GM12878 (cell line): ENCODE data around the gene PDSS2.

Experiments
- ASH2L ChIP-seq: fragments of 300-600, 200-600 bp; sonication (generic); IDR thresholded peaks from 2 replicates; pipeline ENCODE4 v1.6.1; 2017; ENCODE audit warnings: low read depth, mild to moderate bottlenecking, borderline replicate concordance
- CEBPB ChIP-seq, 2 experiments: fragments of 150-350 bp in 1 of 2; IDR thresholded peaks; 2 replicates each; pipeline ENCODE4 v1.6.1; 2012 to 2014; ENCODE audit warnings: low read depth in 2 of 2, low read length in 2 of 2, borderline replicate concordance in 1 of 2, inconsistent platforms in 1 of 2
- MYC ChIP-seq: IDR thresholded peaks from 2 replicates; pipeline ENCODE4 v1.6.1; 2011; ENCODE audit warnings: mild to moderate bottlenecking, low read length, moderate library complexity, inconsistent platforms; ENCODE audit not compliant: insufficient read depth, insufficient replicate concordance, insufficient read length, severe bottlenecking
- POLR2AphosphoS5 ChIP-seq: IDR thresholded peaks from 2 replicates; pipeline ENCODE4 v1.6.1; 2011; ENCODE audit warnings: mild to moderate bottlenecking, low read length, inconsistent platforms
- SIN3A ChIP-seq: IDR thresholded peaks from 2 replicates; pipeline ENCODE4 v1.6.1; 2012; ENCODE audit warnings: low read depth, low read length, improper control_type of control experiment
- YY1 ChIP-seq: IDR thresholded peaks from 2 replicates; pipeline ENCODE4 v1.6.1; 2011; ENCODE audit warnings: low read depth, mild to moderate bottlenecking, low read length
- TF ChIP-seq, protein P1 (sequence below), 3 experiments: IDR thresholded peaks in 2 of 3; conservative IDR thresholded peaks in 1 of 3; 2 replicates each; pipeline ENCODE4 v1.5.1; 2011; ENCODE audit warnings: low read depth in 3 of 3, low read length in 3 of 3, mild to moderate bottlenecking in 3 of 3, control low read depth in 2 of 3, moderate library complexity in 2 of 3, inconsistent platforms in 1 of 3, mixed read lengths in 1 of 3; ENCODE audit not compliant: control insufficient read depth in 2 of 3, insufficient read depth in 1 of 3; ENCODE audit errors: extremely low read depth in 1 of 3

DNA sequence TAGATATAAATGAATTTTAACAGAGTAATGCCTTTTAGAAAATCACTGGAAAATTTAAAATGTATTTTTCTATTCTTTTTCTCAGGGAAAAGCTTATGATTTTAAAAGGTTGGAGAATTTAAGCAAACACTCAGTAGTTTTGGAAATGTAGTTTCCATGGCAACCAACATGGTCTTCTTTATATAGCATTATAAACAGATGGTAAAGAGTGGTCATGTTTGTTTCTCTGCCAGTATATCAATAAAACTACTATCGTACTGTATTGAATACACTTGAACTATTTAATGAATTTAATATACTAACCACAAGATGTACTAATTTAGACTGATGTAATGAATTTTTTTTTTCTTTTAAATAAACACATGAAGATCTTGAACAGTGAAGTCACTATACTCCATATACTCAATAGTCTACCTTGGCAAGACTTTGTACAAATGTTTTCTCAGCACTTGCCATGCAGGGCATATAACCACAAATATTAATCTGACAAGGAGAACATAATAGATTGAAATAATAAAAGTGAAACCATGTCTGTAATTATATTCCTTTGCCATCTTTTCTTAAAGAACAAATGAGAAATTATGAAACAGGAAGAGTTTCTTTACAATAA lies 105.5 kb downstream of the PDSS2 start:
- TF ChIP-seq MYC (no peak), POLR2AphosphoS5 (no peak), CEBPB (IDR thresholded peaks at IDR 0.05; ENCODE audit: borderline replicate concordance in 1 of 2, low read depth in 2 of 2, low read length in 2 of 2) (no peak), SIN3A (no peak), ASH2L (no peak), YY1 (no peak)
- TF ChIP-seq, protein P1, sequence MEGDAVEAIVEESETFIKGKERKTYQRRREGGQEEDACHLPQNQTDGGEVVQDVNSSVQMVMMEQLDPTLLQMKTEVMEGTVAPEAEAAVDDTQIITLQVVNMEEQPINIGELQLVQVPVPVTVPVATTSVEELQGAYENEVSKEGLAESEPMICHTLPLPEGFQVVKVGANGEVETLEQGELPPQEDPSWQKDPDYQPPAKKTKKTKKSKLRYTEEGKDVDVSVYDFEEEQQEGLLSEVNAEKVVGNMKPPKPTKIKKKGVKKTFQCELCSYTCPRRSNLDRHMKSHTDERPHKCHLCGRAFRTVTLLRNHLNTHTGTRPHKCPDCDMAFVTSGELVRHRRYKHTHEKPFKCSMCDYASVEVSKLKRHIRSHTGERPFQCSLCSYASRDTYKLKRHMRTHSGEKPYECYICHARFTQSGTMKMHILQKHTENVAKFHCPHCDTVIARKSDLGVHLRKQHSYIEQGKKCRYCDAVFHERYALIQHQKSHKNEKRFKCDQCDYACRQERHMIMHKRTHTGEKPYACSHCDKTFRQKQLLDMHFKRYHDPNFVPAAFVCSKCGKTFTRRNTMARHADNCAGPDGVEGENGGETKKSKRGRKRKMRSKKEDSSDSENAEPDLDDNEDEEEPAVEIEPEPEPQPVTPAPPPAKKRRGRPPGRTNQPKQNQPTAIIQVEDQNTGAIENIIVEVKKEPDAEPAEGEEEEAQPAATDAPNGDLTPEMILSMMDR (IDR thresholded peaks at IDR 0.05 in 2 of 3, conservative IDR thresholded peaks at IDR 0.05 in 1 of 3; ENCODE audit: control insufficient read depth in 2 of 3, extremely low read depth in 1 of 3, insufficient read depth in 1 of 3, low read depth in 3 of 3, low read length in 3 of 3), result no peak
